H1 (cell line): ENCODE measurements around the gene ELF4. TPM values are rescaled to one million over a fixed set of nuclear protein-coding genes. Genes with fewer than 3 reads are reported as not detected.

ENCODE experiments used
- CTCF ChIA-PET: fragments of 300-600 bp; sonication (Branson Sonifier 250); formaldehyde crosslinking; loops from one replicate; lab custom pipeline; 2021; ENCODE audit not compliant: partially characterized antibody; lab: Charles Lee
- POLR2A ChIA-PET: fragments of 300-600 bp; sonication (Branson Sonifier 250); formaldehyde crosslinking; loops from one replicate; lab custom pipeline; 2021; ENCODE audit warnings: inconsistent platforms; ENCODE audit not compliant: partially characterized antibody; lab: Charles Lee
- DNase-seq, 2 experiments: peaks; one replicate each; pipeline versions ENCODE4 v3.0.0 to v3.0.0-alpha.2; 2010 to 2022; ENCODE audit warnings: low spot score in 2 of 2, low read depth in 1 of 2, mixed read lengths in 1 of 2
- FAIRE-seq: peaks from 2 replicates; lab custom pipeline; 2011; peaks lifted over from hg19 to GRCh38; lab: Jason Lieb, UNC
- H2AFZ ChIP-seq: 2 replicates; pipeline ENCODE4 v1.8.1; 2012; ENCODE audit warnings: low read length, inconsistent platforms
- H2AK5ac ChIP-seq: 2 replicates; pipeline ENCODE4 v1.6.1; 2013; ENCODE audit warnings: low read depth, low read length
- H2BK120ac ChIP-seq: replicated peaks from 2 replicates; pipeline ENCODE3; 2013; ENCODE audit warnings: low read depth, low read length, inconsistent platforms
- H2BK12ac ChIP-seq: 2 replicates; pipeline ENCODE4 v1.6.1; 2013; ENCODE audit warnings: low read depth, low read length
- H2BK15ac ChIP-seq: 2 replicates; pipeline ENCODE4 v1.6.1; 2013; ENCODE audit warnings: low read length
- H2BK20ac ChIP-seq: 2 replicates; pipeline ENCODE4 v1.6.1; 2013; ENCODE audit warnings: low read length
- H2BK5ac ChIP-seq: 2 replicates; pipeline ENCODE4 v1.6.1; 2013; ENCODE audit warnings: low read depth, low read length
- H3K14ac ChIP-seq: 2 replicates; pipeline ENCODE4 v1.6.1; 2013; ENCODE audit warnings: inconsistent platforms; ENCODE audit not compliant: insufficient read length
- H3K18ac ChIP-seq: 2 replicates; pipeline ENCODE4 v1.6.1; 2013; ENCODE audit warnings: low read length; ENCODE audit errors: extremely low read depth
- H3K23ac ChIP-seq: 2 replicates; pipeline ENCODE4 v1.6.1; 2013; ENCODE audit warnings: inconsistent platforms; ENCODE audit not compliant: insufficient read length
- H3K23me2 ChIP-seq: 2 replicates; pipeline ENCODE4 v1.6.1; 2013; ENCODE audit warnings: low read depth, low read length
- H3K27ac ChIP-seq: 2 replicates; pipeline ENCODE4 v1.6.1; 2011; ENCODE audit warnings: low read depth, low read length, inconsistent platforms
- H3K27me3 ChIP-seq, 4 experiments: replicated peaks in 1 of 4; 1 replicate in 1 of 4; 2 replicates in 3 of 4; pipeline versions ENCODE4 v1.6.1 to v1.8.1; 2011 to 2013; ENCODE audit warnings: low read length in 3 of 4, mild to moderate bottlenecking in 3 of 4, inconsistent platforms in 2 of 4, mixed read lengths in 2 of 4, moderate library complexity in 1 of 4; ENCODE audit not compliant: control insufficient read depth in 3 of 4, insufficient read depth in 3 of 4; ENCODE audit errors: extremely low read depth in 1 of 4
- H3K36me3 ChIP-seq, 4 experiments: 2 replicates each; pipeline versions ENCODE4 v1.6.1 to v1.8.1; 2011 to 2013; ENCODE audit warnings: mild to moderate bottlenecking in 4 of 4, low read length in 3 of 4, moderate library complexity in 2 of 4, control low read depth in 1 of 4, inconsistent platforms in 1 of 4; ENCODE audit not compliant: insufficient read depth in 4 of 4, control insufficient read depth in 2 of 4
- H3K4ac ChIP-seq: replicated peaks from 2 replicates; pipeline ENCODE3; 2013; ENCODE audit warnings: low read length, low read depth, mixed read lengths, inconsistent platforms; ENCODE audit not compliant: insufficient read length
- H3K4me1 ChIP-seq, 4 experiments: replicated peaks in 1 of 4; 1 replicate in 1 of 4; 2 replicates in 3 of 4; pipeline versions ENCODE4 v1.6.1 to v1.8.1; 2011 to 2013; ENCODE audit warnings: low read length in 3 of 4, inconsistent platforms in 2 of 4, mixed read lengths in 1 of 4; ENCODE audit not compliant: insufficient read depth in 4 of 4, control insufficient read depth in 3 of 4
- H3K4me2 ChIP-seq, 2 experiments: 2 replicates each; pipeline versions ENCODE4 v1.6.1 to v1.8.1; 2011 to 2013; ENCODE audit warnings: low read depth in 2 of 2, low read length in 2 of 2, control low read depth in 1 of 2, inconsistent platforms in 1 of 2, mild to moderate bottlenecking in 1 of 2; ENCODE audit not compliant: insufficient read depth in 1 of 2
- H3K4me3 ChIP-seq, 4 experiments: fragments of 200-600, 300-600 bp in 1 of 4; sonication (generic), shearing (Covaris generic), sonication (Bioruptor Twin) in 1 of 4; 2 replicates each; pipeline versions ENCODE4 v1.5.1 to v1.8.1; 2011 to 2016; ENCODE audit warnings: low read length in 4 of 4, low read depth in 3 of 4, control low read depth in 2 of 4, inconsistent platforms in 2 of 4, mild to moderate bottlenecking in 2 of 4, mixed read lengths in 1 of 4, moderate library complexity in 1 of 4; ENCODE audit not compliant: insufficient read depth in 2 of 4; ENCODE audit errors: extremely low read depth in 1 of 4
- H3K56ac ChIP-seq: replicated peaks from 2 replicates; pipeline ENCODE3; 2013; ENCODE audit warnings: low read depth, mild to moderate bottlenecking, mixed read lengths, low read length, inconsistent platforms; ENCODE audit not compliant: insufficient read length
- H3K79me1 ChIP-seq: 2 replicates; pipeline ENCODE4 v1.6.1; 2013; ENCODE audit warnings: low read depth, low read length, control low read depth
- H3K79me2 ChIP-seq, 2 experiments: 2 replicates each; pipeline versions ENCODE4 v1.6.1 to v1.8.1; 2012 to 2013; ENCODE audit warnings: low read length in 2 of 2, mild to moderate bottlenecking in 2 of 2, inconsistent platforms in 1 of 2; ENCODE audit not compliant: insufficient read depth in 2 of 2, control insufficient read depth in 1 of 2
- H3K9ac ChIP-seq, 4 experiments: replicated peaks in 1 of 4; 1 replicate in 1 of 4; 2 replicates in 3 of 4; pipeline versions ENCODE4 v1.6.1 to v1.8.1; 2011 to 2013; ENCODE audit warnings: low read depth in 3 of 4, low read length in 3 of 4, control low read depth in 2 of 4, mild to moderate bottlenecking in 2 of 4, moderate library complexity in 2 of 4, inconsistent platforms in 1 of 4; ENCODE audit errors: extremely low read depth in 1 of 4
- H3K9me3 ChIP-seq, 2 experiments: 2 replicates each; pipeline versions ENCODE4 v1.6.1 to v1.8.1; 2012 to 2013; ENCODE audit warnings: mild to moderate bottlenecking in 2 of 2, moderate library complexity in 2 of 2, control low read depth in 1 of 2, inconsistent platforms in 1 of 2, low read depth in 1 of 2, low read length in 1 of 2, mixed read lengths in 1 of 2; ENCODE audit not compliant: insufficient read depth in 2 of 2
- H4K20me1 ChIP-seq, 2 experiments: replicated peaks in 1 of 2; 2 replicates each; pipeline versions ENCODE3 to v1.8.1; 2011 to 2013; ENCODE audit warnings: inconsistent platforms in 2 of 2, low read length in 2 of 2, mild to moderate bottlenecking in 1 of 2; ENCODE audit not compliant: insufficient read depth in 2 of 2, control insufficient read depth in 1 of 2
- H4K5ac ChIP-seq: 2 replicates; pipeline ENCODE4 v1.6.1; 2013; ENCODE audit warnings: low read length, low read depth, mixed read lengths, inconsistent platforms; ENCODE audit not compliant: insufficient read length
- H4K8ac ChIP-seq: 2 replicates; pipeline ENCODE4 v1.8.0; 2013; ENCODE audit warnings: mild to moderate bottlenecking, moderate library complexity, low read length, inconsistent platforms; ENCODE audit not compliant: insufficient read depth; ENCODE audit errors: extremely low read depth
- H4K91ac ChIP-seq: replicated peaks from 2 replicates; pipeline ENCODE3; 2013; ENCODE audit warnings: low read length, mixed read lengths, inconsistent platforms; ENCODE audit not compliant: insufficient read length
- CBX5 ChIP-seq: fragments of 300-800, 300-1000 bp; sonication (generic); IDR thresholded peaks from 2 replicates; pipeline ENCODE4 v1.7.1; 2016; ENCODE audit warnings: antibody characterized with exemption, low read length, low read depth
- CHD2 ChIP-seq: IDR thresholded peaks from 2 replicates; pipeline ENCODE4 v1.6.1; 2012; ENCODE audit warnings: low read length, improper control_type of control experiment
- EZH2 ChIP-seq: fragments of 200-600 bp; sonication (generic); IDR thresholded peaks from 2 replicates; pipeline ENCODE4 v1.7.1; 2012; ENCODE audit warnings: low read depth, mild to moderate bottlenecking, moderate library complexity, low read length, inconsistent platforms; ENCODE audit not compliant: severe bottlenecking
- HDAC2 ChIP-seq, 2 experiments: fragments of 300-600 bp in 1 of 2; sonication (generic) in 1 of 2; IDR thresholded peaks; 2 replicates each; pipeline ENCODE4 v1.6.1; 2011 to 2012; ENCODE audit warnings: low read depth in 2 of 2, low read length in 2 of 2, mild to moderate bottlenecking in 2 of 2, moderate library complexity in 2 of 2, borderline replicate concordance in 1 of 2, inconsistent platforms in 1 of 2
- MAX ChIP-seq: IDR thresholded peaks from 2 replicates; pipeline ENCODE4 v1.6.1; 2012; ENCODE audit warnings: inconsistent platforms
- RAD21 ChIP-seq, 2 experiments: IDR thresholded peaks in 1 of 2; conservative IDR thresholded peaks in 1 of 2; 2 replicates each; pipeline ENCODE4 v1.6.1; 2011; ENCODE audit warnings: low read depth in 2 of 2, low read length in 2 of 2, improper control_type of control experiment in 1 of 2, inconsistent platforms in 1 of 2, mild to moderate bottlenecking in 1 of 2, moderate library complexity in 1 of 2
- RXRA ChIP-seq: IDR thresholded peaks from 2 replicates; pipeline ENCODE4 v1.6.1; 2011; ENCODE audit warnings: low read depth, mild to moderate bottlenecking, low read length, moderate library complexity; ENCODE audit not compliant: insufficient read depth
- TAF7 ChIP-seq: optimal IDR thresholded peaks from 2 replicates; pipeline ENCODE3; 2011; ENCODE audit warnings: low read depth, mild to moderate bottlenecking, inconsistent platforms, low read length, moderate library complexity, borderline replicate concordance
- YY1 ChIP-seq: IDR thresholded peaks from 2 replicates; pipeline ENCODE4 v1.6.1; 2011; ENCODE audit warnings: low read depth, mild to moderate bottlenecking, low read length
- WGBS, 2 experiments: shearing (Covaris generic) in 1 of 2; methylation state at CpG; one replicate each; pipeline versions ENCODE4 v1.1.6 to v1.1.7; 2013 to 2015; ENCODE audit warnings: low lambda C conversion rate in 2 of 2, mixed read lengths in 2 of 2, inconsistent platforms in 1 of 2, low coverage in 1 of 2, missing lambda C conversion rate in 1 of 2; ENCODE audit not compliant: insufficient replicate concordance in 2 of 2, insufficient coverage in 1 of 2, insufficient read length in 1 of 2; ENCODE audit errors: extremely low coverage in 1 of 2, missing lambda C conversion rate in 1 of 2; 5-methylcytosine and 5-hydroxymethylcytosine counted together
- polyA plus RNA-seq, 7 experiments: library from polyadenylated mRNA; depleted of rRNA in 3 of 7; stranded (reverse) in 5 of 7; unstranded in 2 of 7; fragments of >200 nt in 5 of 7; fragments of 200-250 nt in 2 of 7; gene quantifications; 1 replicate in 5 of 7; 2 replicates in 1 of 7; 4 replicates in 1 of 7; pipeline versions ENCODE4 v1.2.1 to v1.2.3, GENCODE V29; 2011 to 2013; ENCODE audit warnings: missing spikeins in 2 of 7, mixed read lengths in 2 of 7
- total RNA-seq: library from RNA; stranded (reverse); fragmentation: NEBNext Ultra II Directional; extraction: Animal tissue kit (Norgen Biotek cat#: 25700); gene quantifications from 2 replicates; pipeline ENCODE4 v1.2.1, GENCODE V29; 2021

Gene ELF4
- total and polyA plus RNA-seq, 2 of the 8 experiments (the other 6 are each of a cell fraction or from before 2014, with no cell fraction given): 1.8 to 2.0 TPM

- DNase-seq (peak in 1 of 2 experiments; percentile 95), FAIRE-seq (no peak)
- Histone ChIP-seq H3K56ac (no peak overlapping the region), H4K91ac (no peak overlapping the region), H3K23ac (no peak overlapping the region), H3K18ac (no peak overlapping the region), H2BK15ac (no peak overlapping the region), H2BK12ac (no peak overlapping the region), H3K4me1 (peaks cover 0 to 13% (median 2%) of the 10 kb centered on the region in 4 experiments; a peak in 6 of 7 replicates), H3K23me2 (no peaks in the 10 kb centered on the region; the same call in 1 of the 2 replicates), H2AFZ (peak overlapping the region; percentile 79; the same call in 1 of the 2 replicates), H3K79me1 (no peaks in the 10 kb centered on the region), H3K4me3 (peak overlapping the region; percentile 17 to 58 (median 22); a peak in 6 of 8 replicates), H2BK5ac (no peak overlapping the region), H2BK20ac (no peak overlapping the region), H3K14ac (no peak overlapping the region), H4K8ac (peak overlapping the region; percentile 25; the same call in 1 of the 2 replicates), H2BK120ac (no peak overlapping the region), H3K9me3 (no peaks in the 10 kb centered on the region), H4K5ac (no peak overlapping the region), H3K9ac (peak overlapping the region in 2 of 4 experiments; percentile 25 to 47; a peak in 1 of 7 replicates), H3K27me3 (peaks cover 4 to 28% (median 21%) of the 10 kb centered on the region in 4 experiments), H3K4ac (no peak overlapping the region), H3K27ac (no peak overlapping the region), H4K20me1 (no peaks in the 10 kb centered on the region), H3K79me2 (no peaks in the 10 kb centered on the region), H3K4me2 (peak overlapping the region; percentile 0 to 69), H3K36me3 (no peaks in the 10 kb centered on the region; a peak in 1 of 8 replicates), H2AK5ac (no peak overlapping the region)
- CTCF ChIA-PET: interaction anchor here (0.7 to 3.6 kb wide), 28 partner anchors 9 to 220 kb away, joined by 3 to 23 read pairs (median 4); partner anchors contain the start of gene BCORL1
- 6% methylated on average over 16 of the region's 87 CpGs; no CpG with 5 or more reads in 1 of the 2 experiments for WGBS, 2 experiments
- POLR2A ChIA-PET: interaction anchor here (0.8 to 1.2 kb wide), 5 partner anchors 41 to 135 kb away, joined by 3 to 4 read pairs (median 3); partner anchors contain the start of gene BCORL1
- no peak for TF ChIP-seq TAF7
- TF ChIP-seq HDAC2 (IDR thresholded peaks at IDR 0.05; ENCODE audit: borderline replicate concordance in 1 of 2, low read depth in 2 of 2, low read length in 2 of 2): no peak
- no peak for TF ChIP-seq EZH2
- no peak for TF ChIP-seq RXRA
- no peak for TF ChIP-seq CHD2
- peak; percentile 72 to 84 for TF ChIP-seq RAD21 (IDR thresholded peaks at IDR 0.05 in 1 of 2, conservative IDR thresholded peaks at IDR 0.05 in 1 of 2; ENCODE audit: low read depth in 2 of 2, low read length in 2 of 2)
- TF ChIP-seq MAX: peak; percentile 98
- TF ChIP-seq YY1: 0 out of 2 replicates have a peak, but pooled peaks have one; percentile 35
- TF ChIP-seq CBX5: no peak
Measured at GRCh38 chrX:130060122-130061069, 49.9 kb downstream of the ELF4 start.
